ENCODE measurements around the gene ZNF350.
"Not testable (repeated sequence)": the region's sequence is repeated elsewhere in the genome, so short reads cannot be mapped to it uniquely, and the experiment has no call there.

Gene ZNF350

DNA sequence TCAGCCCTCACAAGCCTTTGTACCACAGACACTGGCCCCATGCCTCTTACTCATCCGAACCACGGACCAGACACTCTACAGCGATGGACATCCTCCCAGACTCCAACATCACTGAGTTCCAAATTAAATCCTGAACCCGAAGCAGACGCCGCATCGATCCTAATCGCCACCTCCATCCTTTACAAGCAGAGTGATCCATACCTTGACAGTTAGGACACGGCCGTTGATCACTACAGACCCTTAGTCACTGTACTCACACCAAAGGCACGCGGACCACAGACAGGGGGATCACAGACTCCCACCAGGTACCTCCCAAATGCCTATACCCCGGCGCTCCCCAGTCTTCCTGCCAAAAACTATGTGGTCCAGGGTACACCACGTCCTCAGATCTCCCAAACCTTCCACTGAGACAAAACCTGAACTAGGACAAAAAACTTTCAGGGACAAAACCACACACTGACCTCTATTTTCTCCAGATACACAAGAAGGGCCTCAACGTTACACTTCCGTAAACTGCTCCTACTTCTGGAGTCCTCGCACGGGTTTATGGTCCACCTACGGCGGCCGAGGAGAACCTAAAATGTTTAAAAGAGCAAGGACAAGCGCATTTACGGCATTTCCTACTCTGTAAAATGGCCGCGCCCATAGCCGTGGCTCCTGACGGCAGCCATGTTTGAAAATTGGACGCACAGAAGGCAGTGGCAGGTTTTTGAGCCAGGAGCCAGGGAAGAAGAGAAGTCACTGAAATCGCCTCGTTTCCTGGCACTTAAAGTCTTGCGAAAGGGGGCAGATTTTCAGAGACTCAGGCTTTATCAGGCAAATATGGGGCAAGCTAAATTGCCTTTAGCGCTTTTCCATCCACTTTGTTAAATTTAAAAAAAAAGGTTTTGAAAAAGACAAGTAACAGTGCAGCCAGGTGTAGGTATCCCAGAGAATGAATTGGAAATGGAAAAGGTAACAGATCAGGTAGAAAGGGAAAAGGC, at the start of gene ZNF350:
Gene ZNF350 (minus strand): TSS at position 532 of the 983 bp plus-strand sequence. CDS start 12,480 bp downstream, outside the sequence.
- DNase-seq: peak; percentile 88

GRCh38 chr19:52034051-52034728, 47.5 kb upstream of the ZNF350 start:
- DNase-seq: no peak

- no peak for DNase-seq
Observed at GRCh38 chr19:52028780-52029123, 42.1 kb upstream of the ZNF350 start.

- peak; percentile 92 for DNase-seq
Observed at GRCh38 chr19:52028027-52028779, 41.6 kb upstream of the ZNF350 start, which contains the start of gene ZNF614. TSS of gene ZNF614 (minus strand) at chr19:52028379. CDS start at chr19:52025745, 2,634 bp downstream.

DNA sequence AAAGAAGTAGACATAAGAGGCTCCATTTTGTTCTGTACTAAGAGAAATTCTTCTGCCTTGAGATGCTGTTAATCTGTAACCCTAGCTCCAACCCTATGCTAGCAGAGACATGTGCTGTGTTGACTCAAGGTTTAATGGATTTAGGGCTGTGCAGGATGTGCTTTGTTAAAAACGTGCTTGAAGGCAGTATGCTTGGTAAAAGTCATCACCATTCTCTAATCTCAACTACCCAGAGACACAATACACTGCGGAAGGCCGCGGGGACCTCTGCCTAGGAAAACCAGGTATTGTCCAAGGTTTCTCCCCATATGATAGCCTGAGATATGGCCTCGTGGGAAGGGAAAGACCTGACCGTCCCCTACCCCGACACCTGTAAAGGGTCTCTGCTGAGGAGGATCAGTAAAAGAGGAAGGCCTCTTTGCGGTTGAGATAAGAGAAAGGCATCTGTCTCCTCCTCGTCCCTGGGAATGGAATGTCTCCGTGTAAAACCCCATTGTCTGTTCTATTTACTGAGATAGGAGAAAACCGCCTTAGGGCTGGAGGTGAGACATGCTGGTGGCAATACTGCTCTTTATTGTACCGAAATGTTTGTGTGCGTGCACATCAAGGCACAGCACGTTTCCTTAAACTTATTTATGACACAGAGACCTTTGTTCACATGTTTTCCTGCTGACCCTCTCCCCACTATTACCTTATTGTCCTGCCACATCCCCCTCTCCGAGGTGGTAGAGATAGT, 39.8 kb upstream of the ZNF350 start:
- DNase-seq: not testable (repeated sequence)

GRCh38 chr19:52024478-52024877, 37.8 kb upstream of the ZNF350 start:
- not testable (repeated sequence) for DNase-seq

DNA sequence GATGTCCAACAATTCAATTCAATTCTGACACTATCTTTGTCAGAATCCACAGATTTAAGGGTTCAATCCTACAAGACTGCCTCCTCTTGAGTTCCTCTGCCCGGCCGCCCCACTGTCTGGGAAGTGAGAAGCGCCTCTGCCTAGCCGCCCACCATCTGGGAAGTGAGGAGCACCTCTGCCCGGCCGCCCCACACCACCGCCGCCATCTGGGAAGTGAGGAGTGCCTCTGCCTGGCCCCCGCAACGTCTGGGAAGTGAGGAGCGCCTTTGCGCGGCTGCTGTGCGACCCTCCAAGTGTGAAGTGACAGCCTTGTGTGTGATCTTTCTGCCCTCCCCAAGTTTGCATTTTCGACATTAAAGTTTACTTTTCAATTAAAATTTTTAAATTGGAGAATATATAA, 35.6 kb upstream of the ZNF350 start:
- DNase-seq: no peak

GRCh38 chr19:52020506-52020905, 33.9 kb upstream of the ZNF350 start:
- DNase-seq: no peak

DNA sequence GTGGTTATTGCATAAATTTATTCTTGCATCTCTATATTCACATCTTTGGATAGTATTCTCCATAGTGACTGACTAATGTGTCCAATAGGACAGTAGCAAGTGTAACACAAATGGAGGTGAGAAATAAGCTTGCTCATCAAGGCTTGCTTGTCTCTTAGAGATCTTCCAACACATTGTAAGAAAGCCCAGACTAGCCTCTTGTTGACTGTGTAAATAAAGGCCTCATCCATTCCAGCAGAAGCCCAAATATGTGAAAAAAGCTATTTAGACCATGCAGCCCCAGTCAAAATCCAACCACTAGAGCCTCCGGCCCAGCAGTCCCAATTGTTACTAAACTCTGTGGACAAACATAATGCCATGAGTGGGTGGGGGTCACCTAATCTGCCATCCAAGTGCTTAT, 24.0 kb upstream of the ZNF350 start:
- no peak for DNase-seq

GRCh38 chr19:52007806-52008557, 21.3 kb upstream of the ZNF350 start, which contains the start of gene ZNF615:
TSS of gene ZNF615 (minus strand) at chr19:52008211. CDS start at chr19:52003711, 4,500 bp downstream.
- DNase-seq: peak; percentile 95

DNA sequence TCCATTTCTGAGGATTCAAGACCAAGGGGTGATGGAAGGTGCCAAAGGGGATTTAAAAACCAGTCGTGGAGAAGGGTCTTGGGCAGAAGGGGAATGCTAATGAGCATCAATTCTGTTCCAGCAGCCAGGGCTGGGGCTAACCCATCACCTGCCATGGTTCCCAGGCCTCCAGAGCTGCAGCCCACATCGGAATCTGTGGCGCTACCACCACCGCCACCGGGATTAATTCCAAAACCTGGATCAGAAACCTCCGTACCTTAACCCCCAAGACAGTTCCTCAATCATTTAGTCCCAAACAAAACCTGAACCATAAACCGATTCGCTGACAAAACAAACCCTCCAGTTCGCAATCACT, 20.8 kb upstream of the ZNF350 start:
- no peak for DNase-seq

DNA sequence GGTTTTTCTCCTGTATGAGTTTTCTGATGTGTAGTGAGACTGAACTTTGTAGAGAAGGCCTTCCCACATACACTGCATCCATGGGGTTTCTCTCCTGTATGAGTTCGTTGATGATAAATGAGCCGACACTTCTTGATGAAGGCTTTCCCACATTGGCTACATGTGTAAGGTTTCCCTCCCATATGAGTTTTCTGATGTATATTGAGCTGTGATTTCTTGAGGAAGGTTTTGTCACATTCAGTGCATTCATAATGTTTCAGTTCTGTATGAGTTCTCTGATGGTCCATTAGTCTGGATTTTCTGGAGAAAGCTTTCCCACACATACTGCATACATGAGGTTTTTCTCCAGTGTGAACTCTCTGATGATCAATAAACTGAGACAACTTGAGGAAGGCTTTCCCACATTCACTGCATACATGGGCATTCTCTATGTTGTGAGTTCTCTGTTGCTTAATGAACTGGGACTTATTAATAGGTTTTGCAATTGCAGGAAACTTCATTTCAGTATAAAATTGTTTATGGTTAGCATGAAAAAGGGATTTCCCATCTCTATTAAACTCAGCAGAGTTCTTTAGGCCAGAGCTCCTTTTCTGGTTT, 7.5 kb upstream of the ZNF350 start:
- DNase-seq: no peak

DNA sequence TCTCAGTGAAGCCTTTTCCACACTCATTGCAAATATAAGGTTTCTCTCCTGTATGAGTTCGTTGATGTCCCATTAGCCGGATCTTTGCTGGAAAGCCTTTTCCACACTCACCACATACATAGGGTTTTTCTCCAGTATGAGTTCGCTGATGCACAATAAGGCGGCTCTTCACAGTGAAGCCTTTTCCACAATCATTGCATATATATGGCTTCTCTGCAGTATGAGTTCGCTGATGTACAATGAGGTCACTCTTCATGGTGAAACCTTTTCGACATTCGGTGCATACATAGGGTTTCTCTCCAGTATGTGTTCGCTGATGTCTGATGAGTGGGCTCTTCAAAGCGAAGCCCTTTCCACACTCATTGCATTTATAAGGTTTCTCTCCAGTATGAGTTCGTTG, 6.8 kb upstream of the ZNF350 start:
- no peak for DNase-seq

- no peak for DNase-seq
Observed at GRCh38 chr19:51983361-51983760, 3.3 kb downstream of the ZNF350 start.

DNA sequence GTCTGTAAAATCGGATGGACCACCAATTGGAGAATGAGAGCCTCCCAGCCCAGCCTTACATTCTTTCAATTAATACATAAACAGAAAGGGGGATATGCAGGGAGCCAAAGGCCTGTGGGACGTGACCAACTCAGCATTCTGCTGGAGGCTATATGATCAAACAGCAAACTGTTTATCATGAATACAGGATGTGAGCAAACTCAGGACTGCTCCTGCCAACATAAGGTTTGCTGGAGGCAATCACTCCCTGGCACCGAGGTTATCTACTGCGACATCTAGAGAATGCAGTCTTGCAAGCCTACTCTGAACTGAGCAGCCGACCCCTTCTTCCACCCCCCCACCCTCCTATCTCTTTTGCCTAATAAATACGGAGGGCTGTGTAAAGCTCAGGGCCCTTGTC, 5.7 kb downstream of the ZNF350 start:
- DNase-seq: not testable (repeated sequence)

GRCh38 chr19:51980116-51980736, 6.4 kb downstream of the ZNF350 start:
- no peak for DNase-seq

GRCh38 chr19:51978882-51979281, 7.8 kb downstream of the ZNF350 start:
- no peak for DNase-seq

DNA sequence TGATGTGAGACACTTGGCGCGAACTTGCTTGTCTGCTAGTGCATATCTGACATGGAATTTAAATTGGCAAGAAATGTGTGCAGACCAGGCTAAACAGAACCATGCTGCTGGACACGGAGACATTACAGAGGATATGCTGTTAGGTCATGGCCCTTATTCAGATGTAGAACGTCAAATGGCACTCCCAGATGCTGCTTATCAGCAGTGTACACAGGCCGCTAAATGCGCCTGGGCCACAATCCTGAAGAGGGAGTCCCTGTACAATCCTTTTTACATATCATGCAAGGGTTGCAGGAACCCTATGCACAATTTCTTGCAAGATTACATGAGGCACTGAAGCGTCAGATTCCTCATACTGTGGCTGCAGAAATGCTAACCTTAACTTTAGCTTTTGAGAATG, 9.3 kb downstream of the ZNF350 start:
- DNase-seq: no peak

GRCh38 chr19:51976852-51977251, 9.8 kb downstream of the ZNF350 start:
- no peak for DNase-seq

DNA sequence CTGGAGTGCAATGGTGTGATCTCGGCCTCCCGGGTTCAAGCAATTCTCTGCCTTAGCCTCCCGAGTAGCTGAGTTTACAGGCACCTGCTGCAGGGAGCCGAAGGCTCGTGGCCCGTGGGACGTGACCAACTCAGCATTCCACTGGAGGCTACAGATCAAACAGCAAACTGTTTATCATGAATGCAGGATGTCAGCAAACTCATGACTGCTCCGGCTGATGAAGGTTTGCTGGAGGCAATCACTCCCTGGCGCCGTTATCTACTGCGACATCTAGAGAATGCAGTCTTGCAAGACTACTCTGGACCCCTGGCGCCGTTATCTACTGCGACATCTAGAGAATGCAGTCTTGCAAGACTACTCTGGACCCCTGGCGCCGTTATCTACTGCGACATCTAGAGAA, 10.9 kb downstream of the ZNF350 start:
- not testable (repeated sequence) for DNase-seq

- no peak for DNase-seq
Observed at GRCh38 chr19:51971624-51972023, 15.0 kb downstream of the ZNF350 start.
